ENCODE measurements around the gene FUT8.

DNA sequence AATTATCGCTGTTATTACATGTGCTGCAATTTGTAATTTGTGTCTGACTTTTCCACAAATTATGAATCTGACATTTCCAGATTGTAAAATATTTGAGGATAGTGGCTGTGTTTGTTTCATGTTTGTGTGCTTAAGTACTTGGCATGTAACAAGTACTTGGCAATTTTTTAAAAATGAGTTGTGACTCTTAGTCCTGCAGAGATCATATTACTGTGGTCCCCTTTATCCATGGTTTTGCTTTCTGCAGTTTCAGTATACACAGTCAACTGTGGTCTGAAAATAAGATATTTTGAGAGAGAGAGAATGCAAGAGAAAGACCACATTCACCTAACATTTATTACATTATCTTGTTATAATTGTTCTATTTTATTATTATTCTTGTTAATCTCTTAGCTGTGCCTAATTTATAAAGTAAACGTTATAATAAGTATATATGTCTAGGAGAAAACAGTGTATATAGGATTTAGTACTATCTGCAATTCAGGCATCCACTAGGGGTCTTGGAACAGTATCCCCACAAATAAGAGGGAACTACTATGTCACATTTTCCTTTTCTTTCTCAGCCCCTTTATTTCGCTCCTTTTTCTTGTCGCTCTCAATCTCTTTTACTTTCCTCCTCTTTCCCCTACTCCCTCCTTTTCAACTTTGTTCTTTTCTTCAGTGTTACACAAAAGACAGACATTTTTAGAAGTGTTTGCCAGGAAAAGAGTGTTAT lies 176.1 kb downstream of the FUT8 start:
- TF ChIP-seq SP1 (IDR thresholded peaks at IDR 0.05; ENCODE audit: low read depth) (no peak), CTCF (IDR thresholded peaks at IDR 0.05 in 2 of 3, conservative IDR thresholded peaks at IDR 0.05 in 1 of 3; ENCODE audit: borderline replicate concordance in 1 of 3, insufficient read depth in 1 of 3, low read depth in 2 of 3, low read length in 2 of 3) (no peak; a peak in 1 of 6 replicates), POLR2AphosphoS5 (IDR thresholded peaks at IDR 0.05; ENCODE audit: low read depth, low read length) (no peak), POLR2A (IDR thresholded peaks at IDR 0.05; ENCODE audit: borderline replicate concordance, extremely low read depth, insufficient read depth, insufficient read length) (no peak), ZNF274 (IDR thresholded peaks at IDR 0.05; ENCODE audit: low read depth, low read length) (no peak)
- TF ChIP-seq, protein P1, sequence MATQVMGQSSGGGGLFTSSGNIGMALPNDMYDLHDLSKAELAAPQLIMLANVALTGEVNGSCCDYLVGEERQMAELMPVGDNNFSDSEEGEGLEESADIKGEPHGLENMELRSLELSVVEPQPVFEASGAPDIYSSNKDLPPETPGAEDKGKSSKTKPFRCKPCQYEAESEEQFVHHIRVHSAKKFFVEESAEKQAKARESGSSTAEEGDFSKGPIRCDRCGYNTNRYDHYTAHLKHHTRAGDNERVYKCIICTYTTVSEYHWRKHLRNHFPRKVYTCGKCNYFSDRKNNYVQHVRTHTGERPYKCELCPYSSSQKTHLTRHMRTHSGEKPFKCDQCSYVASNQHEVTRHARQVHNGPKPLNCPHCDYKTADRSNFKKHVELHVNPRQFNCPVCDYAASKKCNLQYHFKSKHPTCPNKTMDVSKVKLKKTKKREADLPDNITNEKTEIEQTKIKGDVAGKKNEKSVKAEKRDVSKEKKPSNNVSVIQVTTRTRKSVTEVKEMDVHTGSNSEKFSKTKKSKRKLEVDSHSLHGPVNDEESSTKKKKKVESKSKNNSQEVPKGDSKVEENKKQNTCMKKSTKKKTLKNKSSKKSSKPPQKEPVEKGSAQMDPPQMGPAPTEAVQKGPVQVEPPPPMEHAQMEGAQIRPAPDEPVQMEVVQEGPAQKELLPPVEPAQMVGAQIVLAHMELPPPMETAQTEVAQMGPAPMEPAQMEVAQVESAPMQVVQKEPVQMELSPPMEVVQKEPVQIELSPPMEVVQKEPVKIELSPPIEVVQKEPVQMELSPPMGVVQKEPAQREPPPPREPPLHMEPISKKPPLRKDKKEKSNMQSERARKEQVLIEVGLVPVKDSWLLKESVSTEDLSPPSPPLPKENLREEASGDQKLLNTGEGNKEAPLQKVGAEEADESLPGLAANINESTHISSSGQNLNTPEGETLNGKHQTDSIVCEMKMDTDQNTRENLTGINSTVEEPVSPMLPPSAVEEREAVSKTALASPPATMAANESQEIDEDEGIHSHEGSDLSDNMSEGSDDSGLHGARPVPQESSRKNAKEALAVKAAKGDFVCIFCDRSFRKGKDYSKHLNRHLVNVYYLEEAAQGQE (IDR thresholded peaks at IDR 0.05; ENCODE audit: low read depth) = no peak

Data from HCT116 (cell line).